ENCODE results near the gene TNFSF15. TPM values are rescaled to one million over a fixed set of nuclear protein-coding genes. Genes with fewer than 3 reads are reported as not detected.
"Not testable (repeated sequence)": the region's sequence is repeated elsewhere in the genome, so short reads cannot be mapped to it uniquely, and the experiment has no call there.

Gene TNFSF15
- total RNA-seq, 1 donor from 2014 or later = 5.2 TPM

DNA sequence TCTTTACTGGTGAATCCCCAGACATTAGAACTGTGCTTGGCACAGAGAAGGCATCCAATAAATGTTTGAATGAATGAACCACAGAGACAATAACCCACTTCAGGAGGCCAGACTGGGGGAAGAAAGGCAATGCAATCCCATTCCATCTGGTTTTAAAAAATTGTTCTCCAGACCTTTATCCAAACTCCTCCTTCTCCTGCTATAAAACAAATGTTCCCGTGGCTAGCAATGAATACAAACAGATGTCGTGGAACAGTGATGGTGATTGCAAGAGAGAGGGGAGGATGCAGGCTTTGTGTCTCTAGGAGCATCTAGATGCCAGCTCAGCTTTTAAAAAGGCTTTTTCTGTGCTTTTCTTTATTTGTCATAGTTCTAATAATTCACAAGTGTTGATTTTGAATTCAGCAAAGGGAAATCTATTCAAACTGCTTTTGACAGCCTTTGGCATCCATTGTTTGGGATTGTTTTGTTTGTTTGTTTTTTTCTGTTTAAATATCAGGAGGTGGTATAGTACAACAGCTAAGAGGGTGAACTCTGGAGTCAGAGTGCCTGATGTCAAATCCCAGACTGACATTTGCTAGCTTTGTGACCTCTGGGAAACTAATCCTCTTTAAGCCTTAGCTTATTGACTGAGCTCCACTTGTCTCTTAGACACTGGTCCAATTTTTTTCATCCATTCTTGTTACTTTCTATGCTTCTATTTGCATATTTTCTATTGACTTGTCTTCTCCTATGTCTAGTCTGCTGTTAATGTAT is 59.1 kb downstream of the TNFSF15 start:
- H3K9me3 ChIP-seq = no peaks in the 10 kb centered on the region
- ATAC-seq = no peak
- TF ChIP-seq, protein P1, sequence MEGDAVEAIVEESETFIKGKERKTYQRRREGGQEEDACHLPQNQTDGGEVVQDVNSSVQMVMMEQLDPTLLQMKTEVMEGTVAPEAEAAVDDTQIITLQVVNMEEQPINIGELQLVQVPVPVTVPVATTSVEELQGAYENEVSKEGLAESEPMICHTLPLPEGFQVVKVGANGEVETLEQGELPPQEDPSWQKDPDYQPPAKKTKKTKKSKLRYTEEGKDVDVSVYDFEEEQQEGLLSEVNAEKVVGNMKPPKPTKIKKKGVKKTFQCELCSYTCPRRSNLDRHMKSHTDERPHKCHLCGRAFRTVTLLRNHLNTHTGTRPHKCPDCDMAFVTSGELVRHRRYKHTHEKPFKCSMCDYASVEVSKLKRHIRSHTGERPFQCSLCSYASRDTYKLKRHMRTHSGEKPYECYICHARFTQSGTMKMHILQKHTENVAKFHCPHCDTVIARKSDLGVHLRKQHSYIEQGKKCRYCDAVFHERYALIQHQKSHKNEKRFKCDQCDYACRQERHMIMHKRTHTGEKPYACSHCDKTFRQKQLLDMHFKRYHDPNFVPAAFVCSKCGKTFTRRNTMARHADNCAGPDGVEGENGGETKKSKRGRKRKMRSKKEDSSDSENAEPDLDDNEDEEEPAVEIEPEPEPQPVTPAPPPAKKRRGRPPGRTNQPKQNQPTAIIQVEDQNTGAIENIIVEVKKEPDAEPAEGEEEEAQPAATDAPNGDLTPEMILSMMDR (IDR thresholded peaks at IDR 0.05) = no peak
- DNase-seq = no peak
- no peak overlapping the region for H3K27ac ChIP-seq
- no peaks in the 10 kb centered on the region for H3K4me1 ChIP-seq
- no peaks in the 10 kb centered on the region for H3K36me3 ChIP-seq
- no peaks in the 10 kb centered on the region for H3K27me3 ChIP-seq (ENCODE audit: low read depth)
- no peak overlapping the region for H3K4me3 ChIP-seq
- intact Hi-C loops (cut with DNase I) = no loop called here

DNA sequence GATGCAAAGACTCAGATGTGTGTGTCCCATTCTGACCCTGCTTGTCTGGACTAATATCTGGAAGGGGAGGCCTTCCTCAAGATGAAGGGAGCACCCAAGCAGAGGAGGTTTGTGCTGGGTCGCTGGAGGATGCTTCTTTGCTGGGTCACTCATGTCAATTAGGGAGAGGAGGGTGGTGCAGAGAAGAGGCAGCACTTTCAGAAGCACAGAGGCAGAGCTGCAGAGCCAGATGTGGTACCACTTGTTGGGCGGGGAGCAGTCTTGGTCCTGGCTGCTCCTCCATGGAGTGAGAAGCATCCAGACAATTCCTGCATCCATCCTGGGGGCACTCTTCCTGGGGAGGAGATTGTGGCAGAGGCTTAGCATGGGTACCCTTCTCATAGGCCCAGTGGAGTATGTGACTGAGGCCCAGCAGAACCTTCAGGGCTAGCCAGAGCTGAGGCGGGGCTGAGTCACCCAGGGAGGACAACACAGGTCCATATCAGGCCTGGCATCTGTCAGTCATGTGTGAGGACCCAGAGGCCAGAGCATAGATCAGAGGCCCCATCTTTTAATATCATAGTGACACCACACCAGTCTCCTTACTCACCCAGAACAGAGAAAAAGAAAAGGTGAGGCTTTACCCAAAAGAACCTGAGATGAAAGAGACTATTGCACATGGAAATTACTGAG is 59.8 kb downstream of the TNFSF15 start:
- Histone ChIP-seq H3K27ac (no peak overlapping the region), H3K36me3 (no peaks in the 10 kb centered on the region), H3K9me3 (no peaks in the 10 kb centered on the region), H3K27me3 (ENCODE audit: low read depth) (no peaks in the 10 kb centered on the region), H3K4me3 (no peak overlapping the region), H3K4me1 (no peaks in the 10 kb centered on the region)
- DNase-seq (no peak), ATAC-seq (peak in 1 of 2 donors; percentile 32)
- intact Hi-C loops (cut with DNase I) = no loop called here
- TF ChIP-seq, protein P1 (IDR thresholded peaks at IDR 0.05) = no peak

DNA sequence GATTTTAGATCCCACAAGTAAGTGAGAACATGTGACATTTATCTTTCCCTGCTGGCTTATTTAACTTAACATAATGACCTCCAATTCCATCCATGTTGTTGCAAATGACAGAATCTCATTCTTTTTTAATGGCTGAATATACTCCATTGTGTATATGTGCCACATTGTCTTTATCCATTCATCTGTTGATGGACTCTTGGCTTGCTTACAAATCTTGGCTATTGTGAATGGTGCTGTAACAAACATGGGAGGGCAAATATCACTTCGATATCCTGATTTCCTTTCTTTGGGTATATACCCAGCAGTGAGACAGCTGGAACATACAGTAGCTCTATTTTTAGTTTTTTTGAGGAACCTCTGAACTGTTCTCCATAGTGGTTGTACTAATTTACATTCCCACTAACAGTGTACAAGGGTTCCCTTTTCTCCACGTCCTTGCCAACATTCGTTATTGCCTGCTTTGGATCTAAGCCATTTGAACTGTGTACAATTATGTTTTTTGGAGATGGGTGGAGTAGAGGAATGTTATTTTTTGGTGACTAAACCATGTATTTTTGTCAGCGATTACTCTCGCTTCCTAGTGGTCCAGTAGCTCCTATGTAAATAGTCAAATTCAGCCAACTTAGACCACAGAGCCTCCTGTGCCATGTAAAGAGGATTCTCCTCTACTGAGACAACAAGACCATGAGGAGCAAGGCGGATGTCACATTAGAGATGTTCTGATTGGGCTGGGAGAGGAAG is 60.6 kb downstream of the TNFSF15 start:
- Histone ChIP-seq H3K4me3 (no peak overlapping the region), H3K27ac (no peak overlapping the region), H3K9me3 (no peaks in the 10 kb centered on the region), H3K27me3 (ENCODE audit: low read depth) (no peaks in the 10 kb centered on the region), H3K4me1 (no peaks in the 10 kb centered on the region), H3K36me3 (no peaks in the 10 kb centered on the region)
- ATAC-seq (no peak), DNase-seq (no peak)
- TF ChIP-seq, protein P1 (IDR thresholded peaks at IDR 0.05) = no peak
- intact Hi-C loops (cut with DNase I) = no loop called here

DNA sequence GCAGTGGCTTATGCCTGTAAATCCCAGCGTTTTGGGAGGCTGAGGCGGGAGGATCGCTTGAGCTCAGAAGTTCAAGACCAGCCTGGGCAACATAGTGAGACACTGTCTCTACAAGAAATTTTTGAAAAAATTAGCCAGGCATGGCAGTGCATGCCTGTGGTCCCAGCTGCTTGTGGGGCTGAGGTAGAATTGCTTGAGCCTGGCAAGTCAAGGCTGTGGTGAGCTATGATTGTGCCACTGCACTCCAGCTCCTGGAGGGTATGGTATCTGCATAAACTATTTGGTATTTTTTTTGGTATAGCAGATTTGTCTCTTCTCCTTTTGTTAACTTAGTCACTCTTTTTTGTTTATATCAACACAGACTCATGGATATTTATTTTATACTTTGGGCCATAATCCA is 62.4 kb downstream of the TNFSF15 start:
- Histone ChIP-seq H3K27me3 (ENCODE audit: low read depth) (no peaks in the 10 kb centered on the region), H3K36me3 (no peaks in the 10 kb centered on the region), H3K9me3 (no peaks in the 10 kb centered on the region), H3K27ac (no peak overlapping the region), H3K4me3 (no peak overlapping the region), H3K4me1 (peaks cover 7% of the 10 kb centered on the region)
- no peak for ATAC-seq
- intact Hi-C loops (cut with DNase I) = loop anchor here (5.0 kb wide), 1 partner anchor 169 kb away; no protein-coding TSS in a partner anchor
- TF ChIP-seq, protein P1 (IDR thresholded peaks at IDR 0.05) = no peak
- no peak for DNase-seq

DNA sequence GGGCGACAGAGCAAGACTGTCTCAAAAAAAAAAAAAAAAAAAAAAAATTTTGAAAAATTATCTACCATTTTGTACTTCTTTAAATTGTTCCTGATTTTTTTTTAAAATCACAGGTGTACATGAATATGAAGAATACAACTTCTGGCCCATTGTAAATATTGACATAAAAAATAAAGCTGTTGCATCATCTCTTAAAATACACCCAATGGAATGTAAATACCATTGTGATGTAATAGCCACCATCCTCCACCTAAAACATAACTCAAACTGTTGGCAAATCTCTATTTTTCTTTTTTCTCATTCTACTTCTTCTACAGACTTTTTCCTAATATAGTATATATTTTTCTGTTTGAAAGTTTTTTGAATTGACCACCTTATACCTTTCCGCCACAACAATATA is 62.9 kb downstream of the TNFSF15 start:
- H3K4me3 ChIP-seq = no peak overlapping the region
- no peak for DNase-seq
- no peaks in the 10 kb centered on the region for H3K27me3 ChIP-seq (ENCODE audit: low read depth)
- H3K27ac ChIP-seq = no peak overlapping the region
- no peak for ATAC-seq
- TF ChIP-seq, protein P1 (IDR thresholded peaks at IDR 0.05) = no peak
- H3K4me1 ChIP-seq = peaks cover 8% of the 10 kb centered on the region
- intact Hi-C loops (cut with DNase I) = loop anchor here (5.0 kb wide), 1 partner anchor 169 kb away; no protein-coding TSS in a partner anchor
- no peaks in the 10 kb centered on the region for H3K36me3 ChIP-seq
- no peaks in the 10 kb centered on the region for H3K9me3 ChIP-seq

DNA sequence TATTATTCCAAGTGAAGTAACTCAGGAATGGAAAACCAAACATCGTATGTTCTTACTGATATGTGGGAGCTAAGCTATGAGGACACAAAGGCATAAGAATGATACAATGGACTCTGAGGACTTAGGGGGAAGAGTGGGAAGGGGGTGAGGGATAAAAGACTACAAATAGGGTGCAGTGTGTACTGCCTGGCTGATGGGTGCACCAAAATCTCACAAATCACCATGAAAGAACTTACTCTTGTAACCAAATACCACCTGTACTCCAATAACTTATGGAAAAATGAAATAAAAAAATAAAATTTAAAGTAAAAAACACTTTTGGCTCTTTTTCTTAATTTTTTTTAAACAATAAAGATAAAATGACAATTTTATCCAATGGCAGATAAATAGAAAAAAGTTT is 64.3 kb downstream of the TNFSF15 start:
- not testable (repeated sequence) for H3K4me1 ChIP-seq; H3K36me3 ChIP-seq; H3K27ac ChIP-seq; H3K9me3 ChIP-seq; ATAC-seq; H3K4me3 ChIP-seq; H3K27me3 ChIP-seq (ENCODE audit: low read depth); DNase-seq
- intact Hi-C loops (cut with DNase I) = loop anchor here (5.0 kb wide), 1 partner anchor 171 kb away; no protein-coding TSS in a partner anchor
